ENCODE results near the gene MED29. TPM values are rescaled to one million over a fixed set of nuclear protein-coding genes. Genes with fewer than 3 reads are reported as not detected.
A peak's percentile ranks its signal among the peaks of the same experiment; 100 is the strongest.

Gene MED29
- total and polyA plus RNA-seq, 10 of the 15 experiments (the other 5 are each of a cell fraction or from before 2014, with no cell fraction given) = 3.2 to 36.6 (median 22.8) TPM

- TF ChIP-seq REST (IDR thresholded peaks at IDR 0.05; ENCODE audit: low read depth, low read length) (no peak), SUPT20H (IDR thresholded peaks at IDR 0.05; ENCODE audit: borderline replicate concordance, control insufficient read depth, low read depth, low read length) (no peak), SREBF2 (IDR thresholded peaks at IDR 0.05; ENCODE audit: low read length) (no peak), RUNX3 (IDR thresholded peaks at IDR 0.05; ENCODE audit: low read length) (no peak), PKNOX1 (IDR thresholded peaks at IDR 0.05) (peak; percentile 37; the same call in 1 of the 2 replicates), SRF (IDR thresholded peaks at IDR 0.05; ENCODE audit: low read depth in 2 of 2, low read length in 2 of 2) (no peak), TAF1 (IDR thresholded peaks at IDR 0.05; ENCODE audit: borderline replicate concordance, low read depth, low read length) (peak; percentile 59; the same call in 1 of the 2 replicates), MYB (IDR thresholded peaks at IDR 0.05; ENCODE audit: borderline replicate concordance, low read depth, low read length) (0 out of 2 replicates have a peak, but pooled peaks have one; percentile 48), KAT2A (conservative IDR thresholded peaks at IDR 0.05; ENCODE audit: control insufficient read depth, low read depth, low read length) (no peak), TCF3 (IDR thresholded peaks at IDR 0.05; ENCODE audit: borderline replicate concordance, insufficient read depth, low read depth, low read length) (peak; percentile 55; the same call in 1 of the 2 replicates), JUNB (IDR thresholded peaks at IDR 0.05) (no peak; the same call in 1 of the 2 replicates), CUX1 (IDR thresholded peaks at IDR 0.05; ENCODE audit: insufficient replicate concordance, low read depth, low read length) (no peak), MYC (IDR thresholded peaks at IDR 0.05; ENCODE audit: insufficient read depth, insufficient read length, insufficient replicate concordance, low read length, severe bottlenecking) (no peak), E4F1 (IDR thresholded peaks at IDR 0.05; ENCODE audit: borderline replicate concordance, partially characterized antibody) (no peak), CBX3 (IDR thresholded peaks at IDR 0.05; ENCODE audit: borderline replicate concordance, low read depth) (no peak)
Measured at GRCh38 chr19:39401549-39402345, 10.6 kb downstream of the MED29 start (continued).

Measured in GM12878 (cell line).